Measurements from ENCODE around the gene IRAK3.

Gene IRAK3

GRCh38 chr12:66188584-66189485, at the start of gene IRAK3:
Gene IRAK3, plus strand, starts transcription at chr12:66189214. Its CDS starts 86 bp downstream, at chr12:66189300.
- DNase-seq (ENCODE audit: low read depth) = peak; percentile 71

- DNase-seq (ENCODE audit: low read depth) = no peak
Observed at GRCh38 chr12:66139328-66139727, 49.7 kb upstream of the IRAK3 start.

GRCh38 chr12:66140731-66141130, 48.3 kb upstream of the IRAK3 start:
- no peak for DNase-seq (ENCODE audit: low read depth)

- DNase-seq (ENCODE audit: low read depth) = no peak
Observed at GRCh38 chr12:66141299-66141698, 47.7 kb upstream of the IRAK3 start.

- no peak for DNase-seq (ENCODE audit: low read depth)
Observed at GRCh38 chr12:66142826-66143225, 46.2 kb upstream of the IRAK3 start.

GRCh38 chr12:66143868-66144267, 45.1 kb upstream of the IRAK3 start:
- no peak for DNase-seq (ENCODE audit: low read depth)

- peak; percentile 77 for DNase-seq (ENCODE audit: low read depth)
Observed at GRCh38 chr12:66144791-66145754, 43.9 kb upstream of the IRAK3 start.

GRCh38 chr12:66149702-66150398, 39.2 kb upstream of the IRAK3 start:
- no peak for DNase-seq (ENCODE audit: low read depth)

- peak; percentile 46 for DNase-seq (ENCODE audit: low read depth)
Observed at GRCh38 chr12:66152732-66153131, 36.3 kb upstream of the IRAK3 start.

GRCh38 chr12:66154776-66155175, 34.2 kb upstream of the IRAK3 start:
- DNase-seq (ENCODE audit: low read depth) = no peak

GRCh38 chr12:66156654-66157053, 32.4 kb upstream of the IRAK3 start:
- DNase-seq (ENCODE audit: low read depth) = peak; percentile 19

GRCh38 chr12:66159123-66159522, 29.9 kb upstream of the IRAK3 start:
- DNase-seq (ENCODE audit: low read depth) = no peak

- no peak for DNase-seq (ENCODE audit: low read depth)
Observed at GRCh38 chr12:66160704-66161103, 28.3 kb upstream of the IRAK3 start.

GRCh38 chr12:66162701-66163100, 26.3 kb upstream of the IRAK3 start:
- no peak for DNase-seq (ENCODE audit: low read depth)

- DNase-seq (ENCODE audit: low read depth) = no peak
Observed at GRCh38 chr12:66163289-66163688, 25.7 kb upstream of the IRAK3 start.

- peak; percentile 36 for DNase-seq (ENCODE audit: low read depth)
Observed at GRCh38 chr12:66164349-66164821, 24.6 kb upstream of the IRAK3 start.

- no peak for DNase-seq (ENCODE audit: low read depth)
Observed at GRCh38 chr12:66165141-66165540, 23.9 kb upstream of the IRAK3 start.

- no peak for DNase-seq (ENCODE audit: low read depth)
Observed at GRCh38 chr12:66166561-66166960, 22.5 kb upstream of the IRAK3 start.

GRCh38 chr12:66168410-66168809, 20.6 kb upstream of the IRAK3 start:
- no peak for DNase-seq (ENCODE audit: low read depth)

GRCh38 chr12:66169221-66170170, 19.5 kb upstream of the IRAK3 start, which contains the start of gene TMBIM4:
Gene TMBIM4, minus strand, starts transcription at chr12:66169996. Its CDS starts 45 bp downstream, at chr12:66169951.
- peak; percentile 93 for DNase-seq (ENCODE audit: low read depth)

GRCh38 chr12:66170606-66171005, 18.4 kb upstream of the IRAK3 start:
- no peak for DNase-seq (ENCODE audit: low read depth)

Measured in EH (cell line).